ENCODE measurements around the gene COL5A2. TPM values are rescaled to one million over a fixed set of nuclear protein-coding genes. Genes with fewer than 3 reads are reported as not detected.

Gene COL5A2
- total RNA-seq, 2 experiments from 2014 or later = 2.6 to 2.7 TPM

GRCh38 chr2:189060096-189060642 lies 119.4 kb downstream of the COL5A2 start:
- no peak overlapping the region for H3K4me3 Mint-ChIP-seq
- ATAC-seq (no peak), DNase-seq (no peak)
- H3K27me3 Mint-ChIP-seq (ENCODE audit: low read depth) = no peaks in the 10 kb centered on the region
- no peaks in the 10 kb centered on the region for H3K36me3 Mint-ChIP-seq (ENCODE audit: low read depth)
- ChIA-PET POLR2A (no interaction called here), CTCF (no interaction called here)
- no peaks in the 10 kb centered on the region for H3K9me3 Mint-ChIP-seq (ENCODE audit: insufficient read depth)
- no peaks in the 10 kb centered on the region for H3K4me1 Mint-ChIP-seq (ENCODE audit: low read depth)
- no peak overlapping the region for H3K27ac Mint-ChIP-seq

GRCh38 chr2:189057316-189057715 lies 122.2 kb downstream of the COL5A2 start:
- ChIA-PET CTCF (no interaction called here), POLR2A (no interaction called here)
- Mint-ChIP-seq H3K36me3 (ENCODE audit: low read depth) (no peaks in the 10 kb centered on the region), H3K9me3 (ENCODE audit: insufficient read depth) (no peaks in the 10 kb centered on the region), H3K27me3 (ENCODE audit: low read depth) (no peaks in the 10 kb centered on the region), H3K4me3 (no peak overlapping the region), H3K4me1 (ENCODE audit: low read depth) (no peaks in the 10 kb centered on the region), H3K27ac (no peak overlapping the region)
- ATAC-seq (no peak), DNase-seq (no peak)

GRCh38 chr2:189056200-189057106 lies 123.1 kb downstream of the COL5A2 start:
- no peak overlapping the region for H3K4me3 Mint-ChIP-seq
- H3K27ac Mint-ChIP-seq = no peak overlapping the region
- no peaks in the 10 kb centered on the region for H3K27me3 Mint-ChIP-seq (ENCODE audit: low read depth)
- ChIA-PET CTCF (no interaction called here), POLR2A (no interaction called here)
- no peaks in the 10 kb centered on the region for H3K4me1 Mint-ChIP-seq (ENCODE audit: low read depth)
- ATAC-seq (no peak), DNase-seq (no peak)
- no peaks in the 10 kb centered on the region for H3K9me3 Mint-ChIP-seq (ENCODE audit: insufficient read depth)
- no peaks in the 10 kb centered on the region for H3K36me3 Mint-ChIP-seq (ENCODE audit: low read depth)

GRCh38 chr2:189050165-189050712 lies 129.3 kb downstream of the COL5A2 start:
- DNase-seq (no peak), ATAC-seq (no peak)
- Mint-ChIP-seq H3K9me3 (ENCODE audit: insufficient read depth) (no peaks in the 10 kb centered on the region), H3K27ac (no peak overlapping the region), H3K27me3 (ENCODE audit: low read depth) (no peaks in the 10 kb centered on the region), H3K4me3 (no peak overlapping the region), H3K4me1 (ENCODE audit: low read depth) (no peaks in the 10 kb centered on the region), H3K36me3 (ENCODE audit: low read depth) (no peaks in the 10 kb centered on the region)
- POLR2A ChIA-PET = no interaction called here
- CTCF ChIA-PET = no interaction called here

- H3K4me3 Mint-ChIP-seq = no peak overlapping the region
- H3K36me3 Mint-ChIP-seq (ENCODE audit: low read depth) = no peaks in the 10 kb centered on the region
- DNase-seq = no peak
- ChIA-PET POLR2A (no interaction called here), CTCF (no interaction called here)
- H3K4me1 Mint-ChIP-seq (ENCODE audit: low read depth) = no peaks in the 10 kb centered on the region
- no peak overlapping the region for H3K27ac Mint-ChIP-seq
- H3K27me3 Mint-ChIP-seq (ENCODE audit: low read depth) = no peaks in the 10 kb centered on the region
- no peak for ATAC-seq
- no peaks in the 10 kb centered on the region for H3K9me3 Mint-ChIP-seq (ENCODE audit: insufficient read depth)
Measured at GRCh38 chr2:189049709-189050164, 129.8 kb downstream of the COL5A2 start.

GRCh38 chr2:189048189-189048588 lies 131.4 kb downstream of the COL5A2 start:
- Mint-ChIP-seq H3K27ac (no peak overlapping the region), H3K4me3 (no peak overlapping the region), H3K4me1 (ENCODE audit: low read depth) (no peaks in the 10 kb centered on the region), H3K9me3 (ENCODE audit: insufficient read depth) (no peaks in the 10 kb centered on the region), H3K36me3 (ENCODE audit: low read depth) (no peaks in the 10 kb centered on the region), H3K27me3 (ENCODE audit: low read depth) (no peaks in the 10 kb centered on the region)
- ChIA-PET CTCF (no interaction called here), POLR2A (no interaction called here)
- DNase-seq (no peak), ATAC-seq (no peak)

GRCh38 chr2:189047171-189047888 lies 132.2 kb downstream of the COL5A2 start:
- ChIA-PET CTCF (no interaction called here), POLR2A (no interaction called here)
- no peaks in the 10 kb centered on the region for H3K36me3 Mint-ChIP-seq (ENCODE audit: low read depth)
- DNase-seq (no peak), ATAC-seq (no peak)
- H3K4me1 Mint-ChIP-seq (ENCODE audit: low read depth) = no peaks in the 10 kb centered on the region
- H3K4me3 Mint-ChIP-seq = no peak overlapping the region
- H3K9me3 Mint-ChIP-seq (ENCODE audit: insufficient read depth) = no peaks in the 10 kb centered on the region
- H3K27me3 Mint-ChIP-seq (ENCODE audit: low read depth) = no peaks in the 10 kb centered on the region
- H3K27ac Mint-ChIP-seq = no peak overlapping the region

GRCh38 chr2:189046320-189046719 lies 133.2 kb downstream of the COL5A2 start:
- no peaks in the 10 kb centered on the region for H3K9me3 Mint-ChIP-seq (ENCODE audit: insufficient read depth)
- H3K4me1 Mint-ChIP-seq (ENCODE audit: low read depth) = no peaks in the 10 kb centered on the region
- DNase-seq (no peak), ATAC-seq (no peak)
- H3K27ac Mint-ChIP-seq = no peak overlapping the region
- ChIA-PET CTCF (no interaction called here), POLR2A (no interaction called here)
- no peak overlapping the region for H3K4me3 Mint-ChIP-seq
- no peaks in the 10 kb centered on the region for H3K36me3 Mint-ChIP-seq (ENCODE audit: low read depth)
- no peaks in the 10 kb centered on the region for H3K27me3 Mint-ChIP-seq (ENCODE audit: low read depth)

GRCh38 chr2:189045836-189046235 lies 133.7 kb downstream of the COL5A2 start:
- DNase-seq (no peak), ATAC-seq (no peak)
- H3K4me1 Mint-ChIP-seq (ENCODE audit: low read depth) = no peaks in the 10 kb centered on the region
- no peaks in the 10 kb centered on the region for H3K36me3 Mint-ChIP-seq (ENCODE audit: low read depth)
- H3K27me3 Mint-ChIP-seq (ENCODE audit: low read depth) = no peaks in the 10 kb centered on the region
- ChIA-PET POLR2A (no interaction called here), CTCF (no interaction called here)
- H3K27ac Mint-ChIP-seq = no peak overlapping the region
- no peaks in the 10 kb centered on the region for H3K9me3 Mint-ChIP-seq (ENCODE audit: insufficient read depth)
- H3K4me3 Mint-ChIP-seq = no peak overlapping the region

GRCh38 chr2:189037518-189037917 lies 142.0 kb downstream of the COL5A2 start:
- Mint-ChIP-seq H3K4me3 (no peak overlapping the region), H3K4me1 (ENCODE audit: low read depth) (peaks cover 4% of the 10 kb centered on the region), H3K27me3 (ENCODE audit: low read depth) (no peaks in the 10 kb centered on the region), H3K36me3 (ENCODE audit: low read depth) (no peaks in the 10 kb centered on the region), H3K9me3 (ENCODE audit: insufficient read depth) (no peaks in the 10 kb centered on the region), H3K27ac (no peak overlapping the region)
- ChIA-PET CTCF (no interaction called here), POLR2A (no interaction called here)
- no peak for ATAC-seq
- no peak for DNase-seq

- POLR2A ChIA-PET = no interaction called here
- Mint-ChIP-seq H3K36me3 (ENCODE audit: low read depth) (no peaks in the 10 kb centered on the region), H3K4me3 (no peak overlapping the region), H3K4me1 (ENCODE audit: low read depth) (no peaks in the 10 kb centered on the region), H3K27me3 (ENCODE audit: low read depth) (no peaks in the 10 kb centered on the region), H3K27ac (no peak overlapping the region), H3K9me3 (ENCODE audit: insufficient read depth) (no peaks in the 10 kb centered on the region)
- DNase-seq = no peak
- CTCF ChIA-PET = no interaction called here
- no peak for ATAC-seq
Measured at GRCh38 chr2:189024901-189025618, 154.5 kb downstream of the COL5A2 start.

GRCh38 chr2:189022492-189022891 lies 157.1 kb downstream of the COL5A2 start:
- no peaks in the 10 kb centered on the region for H3K9me3 Mint-ChIP-seq (ENCODE audit: insufficient read depth)
- ChIA-PET POLR2A (no interaction called here), CTCF (no interaction called here)
- H3K4me3 Mint-ChIP-seq = no peak overlapping the region
- no peaks in the 10 kb centered on the region for H3K4me1 Mint-ChIP-seq (ENCODE audit: low read depth)
- DNase-seq (no peak), ATAC-seq (no peak)
- no peaks in the 10 kb centered on the region for H3K36me3 Mint-ChIP-seq (ENCODE audit: low read depth)
- no peaks in the 10 kb centered on the region for H3K27me3 Mint-ChIP-seq (ENCODE audit: low read depth)
- H3K27ac Mint-ChIP-seq = no peak overlapping the region

Data from activated CD8-positive, alpha-beta T cell treated with anti-CD3 and anti-CD28 coated beads, Interleukin-2, amount 10 ng/mL, durations not matched to agents 7 days and 5 days (primary cell).